HG02798 (cell line): ENCODE data around the gene UNC45B.
"Not testable (repeated sequence)": the region's sequence is repeated elsewhere in the genome, so short reads cannot be mapped to it uniquely, and the experiment has no call there.

Source experiments
- ATAC-seq: cut with Tn5 transposase; IDR thresholded peaks from one replicate; pipeline ENCODE4 v1.9.1; 2021; ENCODE audit warnings: mild to moderate bottlenecking; ENCODE audit not compliant: unreplicated experiment, poor library complexity

Gene UNC45B

GRCh38 chr17:35169835-35170363 is 22.3 kb downstream of the UNC45B start:
- ATAC-seq = no peak

DNA sequence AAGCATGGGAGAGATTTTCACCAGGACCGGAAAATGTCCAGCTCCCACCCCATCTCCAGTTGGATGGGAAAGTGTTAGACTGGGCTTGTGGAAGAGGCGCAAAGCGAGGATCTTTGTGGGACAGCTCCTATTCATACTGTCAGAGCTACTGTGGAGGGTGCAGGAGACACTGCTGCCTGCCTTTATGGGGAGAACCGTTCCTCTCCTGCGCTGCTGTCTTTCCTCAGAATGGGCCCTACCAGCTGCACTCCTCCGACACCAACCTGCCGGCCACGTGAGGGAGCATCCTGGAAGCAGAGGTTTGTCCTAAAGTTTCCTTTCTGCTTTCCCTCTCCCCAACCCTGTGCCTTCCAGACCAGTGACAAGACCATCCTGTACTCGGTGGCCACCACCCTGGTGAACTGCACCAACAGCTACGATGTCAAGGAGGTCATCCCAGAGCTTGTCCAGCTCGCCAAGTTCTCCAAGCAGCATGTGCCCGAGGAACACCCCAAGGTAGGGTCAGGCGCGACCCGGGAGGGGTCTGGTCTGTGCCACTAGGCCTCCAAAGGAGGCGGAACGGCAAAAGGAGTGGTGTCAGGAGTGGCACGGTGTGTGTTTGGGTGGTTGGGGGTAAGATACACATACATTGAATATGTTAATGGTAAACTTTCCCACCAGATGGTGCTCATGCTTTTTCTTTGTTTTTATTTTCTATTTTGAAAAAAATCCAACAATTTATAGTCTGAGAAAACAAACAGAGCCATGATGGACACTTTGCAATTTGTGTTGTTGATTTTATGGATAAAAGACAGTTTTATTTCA is 23.6 kb downstream of the UNC45B start:
- no peak for ATAC-seq

DNA sequence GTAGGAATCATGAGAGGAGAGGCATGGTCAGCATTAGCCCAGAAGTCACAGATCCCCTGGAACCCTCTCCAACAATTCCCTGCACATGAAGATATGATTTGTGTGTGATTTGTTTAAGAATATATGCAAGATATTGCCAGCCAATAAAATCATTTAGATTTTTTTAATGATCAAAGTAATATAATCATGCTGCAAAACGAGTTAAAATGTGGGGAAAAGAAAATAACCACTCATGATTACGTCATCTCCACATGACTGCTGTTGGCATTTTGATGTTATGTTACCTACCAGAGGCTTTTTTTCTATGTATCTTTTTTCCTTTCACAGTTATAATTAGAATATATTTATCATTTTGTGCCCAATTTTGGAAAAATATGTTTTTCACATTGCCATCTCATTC is 24.2 kb downstream of the UNC45B start:
- ATAC-seq = no peak

DNA sequence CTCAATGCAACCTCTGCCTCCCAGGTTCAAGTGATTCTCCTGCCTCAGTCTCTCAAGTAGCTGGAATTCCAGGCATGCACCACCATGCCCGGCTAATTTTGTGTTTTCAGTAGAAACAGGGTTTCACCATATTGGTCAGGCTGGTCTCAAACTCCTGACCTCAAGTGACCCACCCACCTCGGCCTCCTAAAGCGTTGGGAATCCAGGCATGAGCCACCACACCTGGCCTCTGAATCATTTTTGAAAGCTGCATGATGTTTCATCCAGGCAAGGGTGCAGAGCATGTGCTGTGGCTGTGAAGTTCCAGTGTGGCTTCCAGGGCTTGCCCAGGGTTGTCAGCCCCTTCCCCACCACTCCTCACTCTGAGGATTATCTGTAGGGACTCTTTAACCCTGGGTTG is 24.7 kb downstream of the UNC45B start:
- not testable (repeated sequence) for ATAC-seq

- no peak for ATAC-seq
Observed at GRCh38 chr17:35174835-35175334, 27.3 kb downstream of the UNC45B start.

DNA sequence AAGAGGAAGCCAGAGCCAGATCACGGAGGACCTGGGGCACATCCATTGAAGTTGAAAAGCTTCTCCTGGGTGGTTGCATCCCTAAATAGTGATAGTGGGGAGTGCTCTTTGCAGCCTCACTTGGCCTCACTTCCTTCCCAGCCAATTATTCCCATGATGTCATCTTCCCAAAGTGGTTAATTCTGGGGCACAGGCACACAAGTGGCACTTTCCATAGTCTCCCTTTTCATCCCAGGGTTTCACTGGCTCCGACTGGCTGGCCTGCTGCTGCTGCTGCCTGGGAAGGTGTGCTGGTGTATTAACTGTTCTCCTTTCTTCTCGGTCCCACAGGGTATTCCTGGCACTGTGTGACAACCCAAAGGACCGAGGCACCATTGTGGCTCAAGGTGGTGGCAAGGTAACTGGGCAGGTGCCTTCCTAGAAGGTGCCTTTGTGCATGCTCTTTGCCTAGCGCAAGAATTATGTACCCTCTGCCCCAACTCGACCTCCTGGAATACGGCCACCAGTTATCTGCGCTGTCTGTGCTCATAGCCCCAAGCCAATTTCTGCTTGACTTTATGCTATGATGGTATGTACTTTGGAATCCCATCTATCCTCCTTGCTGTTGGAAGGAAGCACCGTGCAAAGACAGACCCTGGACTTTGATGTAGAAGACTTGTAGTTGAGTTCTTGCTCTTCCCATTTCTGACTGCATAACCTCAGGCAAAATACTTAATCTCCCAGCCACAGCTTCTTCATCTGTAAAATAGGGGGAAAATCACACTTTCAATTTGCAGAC is 28.2 kb downstream of the UNC45B start:
- ATAC-seq = no peak

DNA sequence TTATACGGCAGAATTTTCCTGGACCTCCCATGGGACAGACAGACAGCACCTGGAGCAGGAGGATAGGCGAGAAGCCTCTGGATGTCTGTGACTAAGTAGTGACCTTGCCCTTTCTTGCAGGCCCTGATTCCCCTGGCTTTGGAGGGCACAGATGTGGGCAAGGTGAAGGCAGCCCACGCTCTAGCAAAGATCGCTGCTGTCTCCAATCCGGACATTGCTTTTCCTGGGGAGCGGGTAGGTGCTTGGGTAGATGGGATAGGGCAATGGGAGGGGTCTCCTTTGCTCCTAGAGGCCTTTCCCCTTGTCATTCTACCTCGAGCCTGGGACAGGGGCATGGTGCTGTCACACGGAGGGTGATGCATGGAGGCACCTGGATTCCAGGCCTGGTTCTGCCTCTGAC is 29.3 kb downstream of the UNC45B start:
- ATAC-seq = no peak

DNA sequence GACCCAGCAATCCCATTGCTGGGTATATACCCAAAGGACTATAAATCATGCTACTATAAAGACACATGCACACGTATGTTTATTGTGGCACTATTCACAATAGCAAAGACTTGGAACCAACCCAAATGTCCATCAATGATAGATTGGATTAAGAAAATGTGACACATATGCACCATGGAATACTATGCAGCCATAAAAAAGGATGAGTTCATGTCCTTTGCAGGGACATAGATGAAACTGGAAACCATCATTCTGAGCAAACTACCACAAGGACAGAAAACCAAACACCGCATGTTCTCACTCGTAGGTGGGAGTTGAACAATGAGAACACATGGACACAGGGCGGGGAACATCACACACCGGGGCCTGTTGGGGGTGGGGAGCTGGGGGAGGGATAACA is 31.8 kb downstream of the UNC45B start:
- not testable (repeated sequence) for ATAC-seq

DNA sequence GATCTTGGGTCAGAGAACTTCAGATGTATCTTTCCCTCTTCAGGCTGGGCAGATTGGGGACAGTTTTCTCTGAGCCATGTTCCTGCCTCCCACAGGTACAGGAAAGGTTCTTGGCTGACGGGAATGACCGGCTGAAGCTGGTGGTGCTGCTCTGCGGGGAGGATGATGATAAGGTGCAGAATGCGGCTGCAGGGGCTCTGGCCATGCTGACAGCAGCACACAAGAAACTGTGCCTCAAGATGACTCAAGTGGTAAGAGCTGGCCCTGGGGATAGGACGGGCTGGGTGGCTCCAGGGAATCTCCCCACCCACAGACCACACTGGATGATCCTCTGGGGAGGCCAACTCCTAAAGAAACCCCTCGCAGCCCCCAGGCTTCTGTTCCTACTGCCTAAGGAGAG is 35.7 kb downstream of the UNC45B start:
- ATAC-seq = no peak

GRCh38 chr17:35184274-35184673 is 36.7 kb downstream of the UNC45B start:
- ATAC-seq = no peak

DNA sequence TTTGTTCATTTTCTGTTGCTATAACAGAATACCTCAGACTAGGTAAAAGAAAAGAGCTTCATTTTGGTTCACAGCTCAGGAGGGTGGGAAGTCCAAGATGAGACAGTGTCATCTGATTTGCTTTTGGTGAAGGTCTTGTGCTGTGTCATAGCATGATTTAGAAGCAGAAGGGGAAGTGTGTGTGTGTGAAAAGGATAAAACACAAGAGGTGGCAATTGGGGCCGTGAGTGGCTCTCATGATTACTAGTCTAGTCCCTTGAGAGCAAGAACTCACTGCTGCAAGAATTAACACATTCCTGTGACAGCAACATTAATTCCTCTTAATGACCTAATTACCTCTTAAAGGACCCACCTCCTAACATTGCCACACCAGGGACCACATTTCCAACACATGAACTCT is 38.2 kb downstream of the UNC45B start:
- no peak for ATAC-seq

- ATAC-seq = no peak
Observed at GRCh38 chr17:35187481-35187880, 39.9 kb downstream of the UNC45B start.

- no peak for ATAC-seq
Observed at GRCh38 chr17:35188111-35188510, 40.5 kb downstream of the UNC45B start.

- no peak for ATAC-seq
Observed at GRCh38 chr17:35189291-35189690, 41.7 kb downstream of the UNC45B start.

GRCh38 chr17:35191001-35191695 is 43.5 kb downstream of the UNC45B start:
- no peak for ATAC-seq

GRCh38 chr17:35192708-35193107 is 45.1 kb downstream of the UNC45B start:
- no peak for ATAC-seq

DNA sequence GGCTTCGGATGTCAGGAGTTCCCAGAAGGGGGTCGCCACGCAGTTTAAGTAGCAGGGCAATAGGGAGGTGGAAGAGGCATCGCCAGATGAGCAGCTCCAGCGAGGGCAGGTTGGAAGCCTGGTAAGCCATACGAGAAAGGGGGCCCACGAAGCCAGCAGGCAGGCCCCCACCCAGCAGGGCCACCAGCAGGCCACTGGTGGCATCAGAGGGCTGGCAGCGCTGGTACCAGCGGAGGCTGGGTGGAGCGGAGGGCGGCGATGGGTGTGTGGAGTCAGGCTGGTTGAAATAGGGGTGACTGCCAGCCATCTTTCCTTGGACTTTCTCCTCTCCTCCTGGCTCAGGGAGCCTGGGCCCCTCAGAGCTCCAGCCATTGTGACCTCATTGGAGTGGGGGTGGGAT is 46.4 kb downstream of the UNC45B start, which contains the start of gene SLC35G3:
TSS of gene SLC35G3 (minus strand) at position 393 of the 400 bp plus-strand sequence. CDS start at position 307, 86 bp downstream.
- ATAC-seq = not testable (repeated sequence)

- ATAC-seq = not testable (repeated sequence)
Observed at GRCh38 chr17:35195062-35195461, 47.4 kb downstream of the UNC45B start.

- ATAC-seq = not testable (repeated sequence)
Observed at GRCh38 chr17:35202582-35202981, 55.0 kb downstream of the UNC45B start.

- ATAC-seq = no peak
Observed at GRCh38 chr17:35210741-35211140, 63.1 kb downstream of the UNC45B start.
